ENCODE data around the gene TRPM2. TPM values are rescaled to one million over a fixed set of nuclear protein-coding genes. Genes with fewer than 3 reads are reported as not detected.

The TRPM2 gene
- total and polyA plus RNA-seq, 2 of the 4 experiments (the other 2 are of a cell fraction) = not detected

DNA sequence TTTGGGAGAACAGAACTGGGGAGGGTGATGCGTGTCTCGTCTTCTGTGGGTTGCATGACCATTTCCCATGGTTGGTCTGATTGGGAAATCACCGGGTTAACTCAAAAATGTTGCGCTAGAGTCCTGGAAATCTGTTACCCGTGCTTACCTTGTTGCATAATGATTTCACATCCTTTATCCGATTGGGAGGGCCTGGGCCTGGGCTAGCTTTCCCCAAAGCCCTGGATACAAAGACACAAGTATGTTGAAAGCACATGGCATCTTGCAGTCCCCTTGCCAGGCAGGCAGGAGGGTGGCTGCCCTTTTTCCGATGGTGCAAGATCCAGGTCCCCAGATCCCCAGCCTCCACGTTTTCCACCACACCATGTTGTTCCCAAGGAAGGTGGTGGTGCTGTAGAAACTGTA is 582 bp downstream of the TRPM2 start:
- POLR2A ChIA-PET (ENCODE audit: unreplicated experiment) = no interaction called here
- TF ChIP-seq CTCF (conservative IDR thresholded peaks at IDR 0.05; ENCODE audit: low read depth, low read length) = no peak
- no peak for TF ChIP-seq BHLHE40 (IDR thresholded peaks at IDR 0.05; ENCODE audit: low read depth, low read length)
- no peak for TF ChIP-seq MAZ (IDR thresholded peaks at IDR 0.05; ENCODE audit: borderline replicate concordance, low read depth, low read length)
- TF ChIP-seq SMC3 (IDR thresholded peaks at IDR 0.05; ENCODE audit: low read depth, low read length) = no peak
- TF ChIP-seq POLR2A (IDR thresholded peaks at IDR 0.05; ENCODE audit: low read depth, low read length) = no peak
- TF ChIP-seq, protein P1, sequence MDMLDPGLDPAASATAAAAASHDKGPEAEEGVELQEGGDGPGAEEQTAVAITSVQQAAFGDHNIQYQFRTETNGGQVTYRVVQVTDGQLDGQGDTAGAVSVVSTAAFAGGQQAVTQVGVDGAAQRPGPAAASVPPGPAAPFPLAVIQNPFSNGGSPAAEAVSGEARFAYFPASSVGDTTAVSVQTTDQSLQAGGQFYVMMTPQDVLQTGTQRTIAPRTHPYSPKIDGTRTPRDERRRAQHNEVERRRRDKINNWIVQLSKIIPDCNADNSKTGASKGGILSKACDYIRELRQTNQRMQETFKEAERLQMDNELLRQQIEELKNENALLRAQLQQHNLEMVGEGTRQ (IDR thresholded peaks at IDR 0.05; ENCODE audit: low read depth, low read length) = no peak
- TF ChIP-seq FOS (IDR thresholded peaks at IDR 0.05; ENCODE audit: low read depth, low read length) = no peak
- no peak for TF ChIP-seq ELK1 (IDR thresholded peaks at IDR 0.05; ENCODE audit: borderline replicate concordance, low read depth, low read length)
- TF ChIP-seq NFE2L2 (IDR thresholded peaks at IDR 0.05; ENCODE audit: low read depth, low read length) = no peak
- TF ChIP-seq RCOR1 (IDR thresholded peaks at IDR 0.05; ENCODE audit: insufficient replicate concordance, low read length) = no peak
- no peak for TF ChIP-seq CHD1 (IDR thresholded peaks at IDR 0.05; ENCODE audit: low read depth, low read length)
- TF ChIP-seq MXI1 (IDR thresholded peaks at IDR 0.05; ENCODE audit: borderline replicate concordance, low read depth, low read length) = no peak
- intact Hi-C loops (cut with micrococcal nuclease) = no loop called here

More for the DNA sequence above, 582 bp downstream of the TRPM2 start:
- Histone ChIP-seq H3K9me1 (ENCODE audit: insufficient read depth, low read length) (no peaks in the 10 kb centered on the region), H3K9ac (ENCODE audit: low read depth, low read length) (no peak overlapping the region), H3K36me3 (ENCODE audit: control insufficient read depth, insufficient read depth, low read length) (no peaks in the 10 kb centered on the region), H4K91ac (ENCODE audit: insufficient read depth, low read depth, low read length) (no peak overlapping the region), H3K18ac (ENCODE audit: low read depth, low read length) (no peak overlapping the region), H3K79me1 (ENCODE audit: low read depth in 1 of 2, low read length in 2 of 2) (no peaks in the 10 kb centered on the region), H3K23ac (ENCODE audit: low read depth, low read length) (no peak overlapping the region), H4K20me1 (ENCODE audit: insufficient read depth, low read length) (no peaks in the 10 kb centered on the region), H2AFZ (replicated peaks; ENCODE audit: low read length, poor library complexity) (no peak overlapping the region), H3K4me3 (ENCODE audit: insufficient read depth, low read depth, low read length) (no peak overlapping the region), H2BK15ac (ENCODE audit: low read depth, low read length) (no peak overlapping the region), H3K27me3 (ENCODE audit: control insufficient read depth, insufficient read depth, low read length) (peaks cover 43% of the 10 kb centered on the region), H2AK5ac (ENCODE audit: low read depth, low read length) (no peak overlapping the region), H2BK5ac (ENCODE audit: low read depth, low read length, poor library complexity, severe bottlenecking) (no peak overlapping the region), H4K5ac (ENCODE audit: low read depth, low read length) (no peak overlapping the region), H2AK9ac (replicated peaks; ENCODE audit: low read depth, low read length, poor library complexity) (no peak overlapping the region), H3K4me2 (ENCODE audit: low read depth, low read length) (no peak overlapping the region), H2BK120ac (ENCODE audit: low read depth, low read length) (no peak overlapping the region), H4K8ac (ENCODE audit: low read depth in 2 of 2, low read length in 2 of 2) (no peak overlapping the region), H3K56ac (ENCODE audit: extremely low read depth, insufficient read depth, low read length) (no peak overlapping the region), H3K4me1 (ENCODE audit: control insufficient read depth, insufficient read depth, low read length) (no peaks in the 10 kb centered on the region), H3K14ac (replicated peaks; ENCODE audit: low read depth, low read length) (no peak overlapping the region), H3K27ac (ENCODE audit: insufficient read depth, low read length) (no peak overlapping the region), H3K4ac (ENCODE audit: low read depth, low read length) (no peak overlapping the region), H3K9me3 (ENCODE audit: control insufficient read depth, insufficient read depth, low read length) (peaks cover 3% of the 10 kb centered on the region), H2BK20ac (ENCODE audit: low read depth, low read length) (no peak overlapping the region)
- DNase-seq (no peak), ATAC-seq (ENCODE audit: low read depth) (no peak)
- BruUV-seq (replicated peaks) = no TSS peak
- dilution Hi-C loops (cut with HindIII; ENCODE audit: low sequenced_read_pairs, unreplicated experiment) (no loop called here), in situ Hi-C loops (cut with MboI; ENCODE audit: low sequenced_read_pairs) (no loop called here)
- WGBS, 2 experiments (ENCODE audit: extremely low coverage in 2 of 2, insufficient read length in 1 of 2) = 43% methylated on average over 2 of the region's 8 CpGs; no CpG with 5 or more reads in 1 of the 2 experiments
- CTCF ChIA-PET = no interaction called here

Measured in IMR-90 (cell line).